IMR-90 (cell line): ENCODE results near the gene ZSCAN10. TPM values are rescaled to one million over a fixed set of nuclear protein-coding genes. Genes with fewer than 3 reads are reported as not detected.

ENCODE experiments used
- ATAC-seq: fragments of 200-7000 bp; cut with Tn5 transposase; 2 replicates; pipeline ENCODE4 v1.9.1; 2020; ENCODE audit warnings: low read depth, mild to moderate bottlenecking, moderate library complexity
- BruUV-seq: library from RNA; stranded (reverse); fragments of 400-500 nt; replicated peaks from 2 replicates; lab custom pipeline; 2021; lab: Mats Ljungman, UMichigan
- CTCF ChIA-PET: fragments of 300-600 bp; formaldehyde crosslinking; extraction: SDS; loops from one replicate; lab custom pipeline; 2021; ENCODE audit warnings: antibody characterized with exemption; lab: Yijun Ruan, JAX
- POLR2A ChIA-PET: fragments of 300-600 bp; sonication (Branson Sonifier 250); formaldehyde crosslinking; loops from one replicate; lab custom pipeline; 2022; ENCODE audit warnings: antibody characterized with exemption; ENCODE audit not compliant: unreplicated experiment; lab: Charles Lee
- DNase-seq: peaks from one replicate; pipeline ENCODE4 v3.0.0; 2013
- H2AFZ ChIP-seq: replicated peaks from 2 replicates; pipeline ENCODE3; 2013; ENCODE audit warnings: low read length, mild to moderate bottlenecking; ENCODE audit not compliant: poor library complexity
- H2AK5ac ChIP-seq: 2 replicates; pipeline ENCODE4 v1.6.1; 2013; ENCODE audit warnings: low read depth, low read length, inconsistent platforms
- H2AK9ac ChIP-seq: replicated peaks from 2 replicates; pipeline ENCODE3; 2013; ENCODE audit warnings: mild to moderate bottlenecking, low read depth, low read length, moderate library complexity; ENCODE audit not compliant: poor library complexity
- H2BK120ac ChIP-seq: 2 replicates; pipeline ENCODE4 v1.6.1; 2013; ENCODE audit warnings: low read depth, low read length, inconsistent platforms
- H2BK15ac ChIP-seq: 3 replicates; pipeline ENCODE4 v1.6.1; 2013; ENCODE audit warnings: low read depth, low read length, inconsistent platforms
- H2BK20ac ChIP-seq: 2 replicates; pipeline ENCODE4 v1.6.1; 2013; ENCODE audit warnings: low read depth, mild to moderate bottlenecking, inconsistent platforms, low read length, moderate library complexity
- H2BK5ac ChIP-seq: 2 replicates; pipeline ENCODE4 v1.6.1; 2013; ENCODE audit warnings: mild to moderate bottlenecking, low read depth, low read length, inconsistent platforms; ENCODE audit not compliant: poor library complexity, severe bottlenecking
- H3K14ac ChIP-seq: replicated peaks from 2 replicates; pipeline ENCODE4 v1.6.1; 2013; ENCODE audit warnings: low read depth, low read length, inconsistent platforms
- H3K18ac ChIP-seq: 2 replicates; pipeline ENCODE4 v1.6.1; 2013; ENCODE audit warnings: low read depth, low read length, control low read depth
- H3K23ac ChIP-seq: 2 replicates; pipeline ENCODE4 v1.6.1; 2013; ENCODE audit warnings: low read depth, low read length, inconsistent platforms
- H3K27ac ChIP-seq: 2 replicates; pipeline ENCODE4 v1.5.1; 2013; ENCODE audit warnings: mild to moderate bottlenecking, control low read depth, low read length; ENCODE audit not compliant: insufficient read depth
- H3K27me3 ChIP-seq: 2 replicates; pipeline ENCODE4 v1.6.1; 2013; ENCODE audit warnings: low read length; ENCODE audit not compliant: control insufficient read depth, insufficient read depth
- H3K36me3 ChIP-seq: 2 replicates; pipeline ENCODE4 v1.6.1; 2013; ENCODE audit warnings: low read length, mixed read lengths; ENCODE audit not compliant: control insufficient read depth, insufficient read depth
- H3K4ac ChIP-seq: 2 replicates; pipeline ENCODE4 v1.6.1; 2013; ENCODE audit warnings: low read depth, low read length, inconsistent platforms
- H3K4me1 ChIP-seq: 2 replicates; pipeline ENCODE4 v1.6.1; 2013; ENCODE audit warnings: low read length, mixed read lengths; ENCODE audit not compliant: control insufficient read depth, insufficient read depth
- H3K4me2 ChIP-seq: 2 replicates; pipeline ENCODE4 v1.6.1; 2013; ENCODE audit warnings: low read depth, mild to moderate bottlenecking, control low read depth, low read length, moderate library complexity
- H3K4me3 ChIP-seq: 2 replicates; pipeline ENCODE4 v1.5.1; 2013; ENCODE audit warnings: low read depth, mild to moderate bottlenecking, control low read depth, low read length, moderate library complexity; ENCODE audit not compliant: insufficient read depth
- H3K56ac ChIP-seq: 2 replicates; pipeline ENCODE4 v1.6.1; 2013; ENCODE audit warnings: low read length, inconsistent platforms; ENCODE audit not compliant: insufficient read depth; ENCODE audit errors: extremely low read depth
- H3K79me1 ChIP-seq, 2 experiments: 2 replicates each; pipeline ENCODE4 v1.6.1; 2013; ENCODE audit warnings: low read length in 2 of 2, inconsistent platforms in 1 of 2, low read depth in 1 of 2
- H3K9ac ChIP-seq: 2 replicates; pipeline ENCODE4 v1.6.1; 2013; ENCODE audit warnings: low read depth, low read length, control low read depth
- H3K9me1 ChIP-seq: 2 replicates; pipeline ENCODE4 v1.6.1; 2013; ENCODE audit warnings: low read length, inconsistent platforms; ENCODE audit not compliant: insufficient read depth
- H3K9me3 ChIP-seq: 2 replicates; pipeline ENCODE4 v1.6.1; 2013; ENCODE audit warnings: low read length; ENCODE audit not compliant: control insufficient read depth, insufficient read depth
- H4K20me1 ChIP-seq: 2 replicates; pipeline ENCODE4 v1.6.1; 2013; ENCODE audit warnings: low read length, inconsistent platforms; ENCODE audit not compliant: insufficient read depth
- H4K5ac ChIP-seq: 2 replicates; pipeline ENCODE4 v1.6.1; 2013; ENCODE audit warnings: mild to moderate bottlenecking, low read depth, low read length, control low read depth
- H4K8ac ChIP-seq, 2 experiments: 2 replicates each; pipeline ENCODE4 v1.6.1; 2013; ENCODE audit warnings: low read depth in 2 of 2, low read length in 2 of 2, control low read depth in 1 of 2, inconsistent platforms in 1 of 2
- H4K91ac ChIP-seq: 2 replicates; pipeline ENCODE4 v1.6.1; 2013; ENCODE audit warnings: low read depth, low read length, inconsistent platforms; ENCODE audit not compliant: insufficient read depth
- RFX5 ChIP-seq: IDR thresholded peaks from 2 replicates; pipeline ENCODE4 v1.8.0; 2012; ENCODE audit warnings: low read depth, mild to moderate bottlenecking, low read length, moderate library complexity
- USF2 ChIP-seq: fragments of 150-350 bp; IDR thresholded peaks from 2 replicates; pipeline ENCODE4 v1.6.1; 2017; ENCODE audit warnings: mild to moderate bottlenecking, antibody characterized with exemption, low read length, low read depth
- WGBS, 2 experiments: methylation state at CpG; one replicate each; pipeline versions ENCODE4 v1.1.5 to v1.1.7; 2013; ENCODE audit warnings: missing lambda C conversion rate in 2 of 2; ENCODE audit not compliant: insufficient read length in 1 of 2; ENCODE audit errors: extremely low coverage in 2 of 2; 5-methylcytosine and 5-hydroxymethylcytosine counted together
- dilution Hi-C: fragments of 300-500 bp; cut with HindIII; formaldehyde crosslinking; loops from one replicate; pipeline ENCODE4 v1.14.3; 2018; ENCODE audit warnings: low sequenced_read_pairs; ENCODE audit not compliant: unreplicated experiment
- in situ Hi-C: fragments of 300-500 bp; cut with MboI; formaldehyde crosslinking; loops from 3 replicates; pipeline ENCODE4 v1.14.3; 2019; ENCODE audit warnings: low sequenced_read_pairs, inconsistent platforms, mixed read lengths
- intact Hi-C: fragments of 100-400 bp; cut with micrococcal nuclease; formaldehyde crosslinking; loops from 2 replicates; pipeline ENCODE4 v1.10.0; 2022
- polyA plus RNA-seq, 3 experiments: library from polyadenylated mRNA; depleted of rRNA; stranded (reverse); fragments of >200 nt; gene quantifications; 2 replicates each; pipeline ENCODE4 v1.2.3, GENCODE V29; 2012; ENCODE audit warnings: low replicate concordance in 1 of 3
- total RNA-seq: library from RNA; depleted of rRNA; stranded (reverse); fragments of >200 nt; gene quantifications from 2 replicates; pipeline ENCODE4 v1.2.3, GENCODE V29; 2012

Gene ZSCAN10
- total and polyA plus RNA-seq, 2 of the 4 experiments (the other 2 are of a cell fraction): not detected

- CTCF ChIA-PET: no interaction called here
- Histone ChIP-seq H2BK20ac (no peak overlapping the region), H4K91ac (no peak overlapping the region), H3K27me3 (no peaks in the 10 kb centered on the region; the same call in 1 of the 2 replicates), H3K4me3 (no peak overlapping the region), H2AK5ac (no peak overlapping the region), H3K36me3 (no peaks in the 10 kb centered on the region), H3K79me1 (peaks cover 6 to 33% of the 10 kb centered on the region in 2 experiments; a peak in 2 of 4 replicates), H3K14ac (no peak overlapping the region), H3K56ac (no peak overlapping the region), H3K4me1 (peaks cover 17% of the 10 kb centered on the region), H2BK15ac (no peak overlapping the region), H3K9me1 (peaks cover 24% of the 10 kb centered on the region), H4K20me1 (no peaks in the 10 kb centered on the region), H3K9ac (no peak overlapping the region), H4K8ac (no peak overlapping the region), H3K9me3 (no peaks in the 10 kb centered on the region), H3K4ac (no peak overlapping the region), H3K4me2 (no peak overlapping the region), H2AFZ (no peak overlapping the region), H3K23ac (no peak overlapping the region), H2BK120ac (no peak overlapping the region), H4K5ac (no peak overlapping the region), H3K27ac (no peak overlapping the region), H2BK5ac (no peak overlapping the region), H3K18ac (no peak overlapping the region), H2AK9ac (no peak overlapping the region)
- ATAC-seq (no peak), DNase-seq (no peak)
- in situ Hi-C loops: loop anchor here (5.0 kb wide), 1 partner anchor 40 kb away; no protein-coding TSS in a partner anchor
- TF ChIP-seq RFX5 (no peak), USF2 (no peak)
- no TSS peak for BruUV-seq
- WGBS, 2 experiments: 50% methylated on average over 2 of the region's 6 CpGs; no CpG with 5 or more reads in 1 of the 2 experiments
- dilution Hi-C loops: no loop called here
- POLR2A ChIA-PET: no interaction called here
- intact Hi-C loops: no loop called here
Observed at GRCh38 chr16:3062553-3062952, 36.5 kb downstream of the ZSCAN10 start.
